Neural cell (in vitro differentiated cells): ENCODE data around the gene HDC. TPM values are rescaled to one million over a fixed set of nuclear protein-coding genes. Genes with fewer than 3 reads are reported as not detected.

Source experiments
- H2AFZ ChIP-seq: fragments of 200-600, 300-800 bp; sonication (generic), shearing (Covaris generic); 2 replicates; pipeline ENCODE4 v1.6.0; 2014; ENCODE audit warnings: low read depth, mild to moderate bottlenecking, antibody characterized with exemption, low read length, moderate library complexity
- H3F3A ChIP-seq: fragments of 200-600 bp; shearing (Covaris generic); 2 replicates; pipeline ENCODE4 v1.6.1; 2016; ENCODE audit warnings: mild to moderate bottlenecking, moderate library complexity, mixed read lengths, antibody characterized with exemption, low read length; ENCODE audit not compliant: insufficient read depth, poor library complexity, severe bottlenecking
- H3K27ac ChIP-seq: fragments of 200-600, 300-800 bp; sonication (generic), shearing (Covaris generic); 2 replicates; pipeline ENCODE4 v1.5.1; 2014; ENCODE audit warnings: mild to moderate bottlenecking, low read length, moderate library complexity
- H3K27me3 ChIP-seq: fragments of 300-800, 200-600 bp; sonication (generic), shearing (Covaris generic); 2 replicates; pipeline ENCODE4 v1.6.0; 2014; ENCODE audit warnings: mild to moderate bottlenecking, low read depth, low read length, moderate library complexity; ENCODE audit not compliant: insufficient read depth
- H3K36me3 ChIP-seq: fragments of 300-800, 200-600 bp; sonication (generic), shearing (Covaris generic); 2 replicates; pipeline ENCODE4 v1.5.1; 2014; ENCODE audit warnings: mild to moderate bottlenecking, antibody characterized with exemption, low read length, moderate library complexity; ENCODE audit not compliant: insufficient read depth
- H3K4me2 ChIP-seq: fragments of 300-800, 200-600 bp; sonication (generic), shearing (Covaris generic); 2 replicates; pipeline ENCODE4 v1.6.0; 2014; ENCODE audit warnings: mild to moderate bottlenecking, low read length
- H3K4me3 ChIP-seq: fragments of 300-800, 200-600 bp; sonication (generic), shearing (Covaris generic); 2 replicates; pipeline ENCODE4 v1.5.1; 2014; ENCODE audit warnings: mild to moderate bottlenecking, low read length, moderate library complexity
- H3K79me2 ChIP-seq: fragments of 200-600 bp; shearing (Covaris generic); replicated peaks from 2 replicates; pipeline ENCODE4 v1.6.0; 2014; ENCODE audit warnings: mild to moderate bottlenecking, low read length, moderate library complexity; ENCODE audit not compliant: insufficient read depth
- H3K9ac ChIP-seq: fragments of 300-800, 200-600 bp; sonication (generic), shearing (Covaris generic); 2 replicates; pipeline ENCODE4 v1.6.1; 2016; ENCODE audit warnings: mild to moderate bottlenecking, low read length, mixed read lengths
- H3K9me2 ChIP-seq: fragments of 200-600 bp; shearing (Covaris generic); 2 replicates; pipeline ENCODE4 v1.6.1; 2016; ENCODE audit warnings: mild to moderate bottlenecking, low read length, mixed read lengths; ENCODE audit not compliant: insufficient read depth
- H3K9me3 ChIP-seq: fragments of 200-600, 300-800 bp; sonication (generic), shearing (Covaris generic); 2 replicates; pipeline ENCODE4 v1.6.1; 2016; ENCODE audit warnings: mild to moderate bottlenecking, mixed run types, low read length, moderate library complexity, mixed read lengths
- H4K20me1 ChIP-seq: fragments of 200-600 bp; shearing (Covaris generic); 2 replicates; pipeline ENCODE4 v1.6.1; 2016; ENCODE audit warnings: mild to moderate bottlenecking, mixed run types; ENCODE audit not compliant: insufficient read depth
- EP300 ChIP-seq: fragments of 450-650 bp; conservative IDR thresholded peaks from 2 replicates; pipeline ENCODE4 v1.6.1; 2014; ENCODE audit warnings: antibody characterized with exemption, mild to moderate bottlenecking, moderate library complexity; ENCODE audit not compliant: poor library complexity, severe bottlenecking
- MXI1 ChIP-seq: fragments of 450-650 bp; conservative IDR thresholded peaks from 2 replicates; pipeline ENCODE4 v1.6.1; 2014; ENCODE audit warnings: antibody characterized with exemption, mild to moderate bottlenecking; ENCODE audit not compliant: poor library complexity, severe bottlenecking
- POLR2AphosphoS5 ChIP-seq: IDR thresholded peaks from 2 replicates; pipeline ENCODE4 v1.6.1; 2012
- RAD21 ChIP-seq: fragments of 450-650 bp; conservative IDR thresholded peaks from 2 replicates; pipeline ENCODE4 v1.6.1; 2014; ENCODE audit warnings: antibody characterized with exemption, mild to moderate bottlenecking, moderate library complexity
- SMC3 ChIP-seq: fragments of 450-650 bp; conservative IDR thresholded peaks from 2 replicates; pipeline ENCODE4 v1.6.1; 2014; ENCODE audit warnings: antibody characterized with exemption, mild to moderate bottlenecking, moderate library complexity; ENCODE audit not compliant: poor library complexity
- polyA plus RNA-seq: library from polyadenylated mRNA; depleted of rRNA; stranded (reverse); fragments of >200 nt; gene quantifications from 2 replicates; pipeline ENCODE4 v1.2.3, GENCODE V29; 2014
- TF ChIP-seq, protein P1 (sequence below): IDR thresholded peaks from 2 replicates; pipeline ENCODE4 v1.6.1; 2012; ENCODE audit warnings: borderline replicate concordance
- TF ChIP-seq, protein P2 (sequence below): fragments of 450-650 bp; IDR thresholded peaks from 2 replicates; pipeline ENCODE4 v1.5.1; 2014; ENCODE audit warnings: antibody characterized with exemption, mild to moderate bottlenecking, moderate library complexity; ENCODE audit not compliant: poor library complexity, severe bottlenecking

HDC gene
- polyA plus RNA-seq, 1 donor from 2014 or later: 4.5 TPM

DNA sequence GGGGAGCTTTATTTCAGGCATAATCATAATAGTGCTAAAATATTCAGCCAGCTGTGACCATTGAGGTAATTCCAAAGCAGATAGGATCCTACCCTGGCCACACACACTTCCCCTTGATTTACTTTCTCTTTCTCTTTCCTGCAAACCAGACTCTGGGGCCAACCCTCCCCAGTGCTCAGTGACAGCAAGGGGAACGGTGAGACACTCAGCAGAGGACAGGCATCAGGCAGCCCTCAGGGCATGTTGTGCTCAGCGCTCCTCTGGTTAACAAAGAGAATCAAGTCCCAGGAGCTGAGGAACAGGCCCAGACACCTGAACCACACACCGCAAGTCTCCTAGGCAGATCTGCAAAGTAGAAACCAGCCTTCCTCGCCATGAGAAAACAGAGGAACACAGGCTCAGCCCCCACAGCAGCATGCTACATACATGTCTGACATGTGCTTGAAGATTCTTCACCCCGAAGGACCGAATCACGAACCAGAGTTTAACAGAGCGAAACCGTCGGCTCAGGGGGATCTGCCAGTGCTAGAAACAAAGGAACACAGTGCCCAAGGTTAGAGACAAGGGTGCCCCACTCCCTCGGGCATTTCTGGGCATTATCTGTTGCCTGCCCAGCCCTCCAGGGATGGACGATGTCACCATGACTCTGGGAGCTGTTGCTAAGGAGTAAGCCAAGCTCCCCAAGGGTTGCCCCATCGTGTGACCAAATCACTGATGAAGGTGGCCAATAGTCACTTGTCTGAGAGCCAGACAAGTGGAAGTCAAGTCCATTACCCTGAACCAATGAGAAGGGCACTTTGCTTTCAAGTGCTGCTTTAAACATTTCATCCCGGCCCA is 17.5 kb downstream of the HDC start:
- Histone ChIP-seq H3F3A (no peaks in the 10 kb centered on the region), H3K79me2 (no peaks in the 10 kb centered on the region), H3K4me2 (no peak overlapping the region), H3K36me3 (no peaks in the 10 kb centered on the region), H3K9me3 (no peaks in the 10 kb centered on the region), H3K27me3 (no peaks in the 10 kb centered on the region), H3K9me2 (no peaks in the 10 kb centered on the region), H2AFZ (no peak overlapping the region), H4K20me1 (no peaks in the 10 kb centered on the region), H3K9ac (no peak overlapping the region), H3K27ac (no peak overlapping the region), H3K4me3 (no peak overlapping the region)
- TF ChIP-seq, protein P1, sequence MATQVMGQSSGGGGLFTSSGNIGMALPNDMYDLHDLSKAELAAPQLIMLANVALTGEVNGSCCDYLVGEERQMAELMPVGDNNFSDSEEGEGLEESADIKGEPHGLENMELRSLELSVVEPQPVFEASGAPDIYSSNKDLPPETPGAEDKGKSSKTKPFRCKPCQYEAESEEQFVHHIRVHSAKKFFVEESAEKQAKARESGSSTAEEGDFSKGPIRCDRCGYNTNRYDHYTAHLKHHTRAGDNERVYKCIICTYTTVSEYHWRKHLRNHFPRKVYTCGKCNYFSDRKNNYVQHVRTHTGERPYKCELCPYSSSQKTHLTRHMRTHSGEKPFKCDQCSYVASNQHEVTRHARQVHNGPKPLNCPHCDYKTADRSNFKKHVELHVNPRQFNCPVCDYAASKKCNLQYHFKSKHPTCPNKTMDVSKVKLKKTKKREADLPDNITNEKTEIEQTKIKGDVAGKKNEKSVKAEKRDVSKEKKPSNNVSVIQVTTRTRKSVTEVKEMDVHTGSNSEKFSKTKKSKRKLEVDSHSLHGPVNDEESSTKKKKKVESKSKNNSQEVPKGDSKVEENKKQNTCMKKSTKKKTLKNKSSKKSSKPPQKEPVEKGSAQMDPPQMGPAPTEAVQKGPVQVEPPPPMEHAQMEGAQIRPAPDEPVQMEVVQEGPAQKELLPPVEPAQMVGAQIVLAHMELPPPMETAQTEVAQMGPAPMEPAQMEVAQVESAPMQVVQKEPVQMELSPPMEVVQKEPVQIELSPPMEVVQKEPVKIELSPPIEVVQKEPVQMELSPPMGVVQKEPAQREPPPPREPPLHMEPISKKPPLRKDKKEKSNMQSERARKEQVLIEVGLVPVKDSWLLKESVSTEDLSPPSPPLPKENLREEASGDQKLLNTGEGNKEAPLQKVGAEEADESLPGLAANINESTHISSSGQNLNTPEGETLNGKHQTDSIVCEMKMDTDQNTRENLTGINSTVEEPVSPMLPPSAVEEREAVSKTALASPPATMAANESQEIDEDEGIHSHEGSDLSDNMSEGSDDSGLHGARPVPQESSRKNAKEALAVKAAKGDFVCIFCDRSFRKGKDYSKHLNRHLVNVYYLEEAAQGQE: no peak
- TF ChIP-seq SMC3: no peak

DNA sequence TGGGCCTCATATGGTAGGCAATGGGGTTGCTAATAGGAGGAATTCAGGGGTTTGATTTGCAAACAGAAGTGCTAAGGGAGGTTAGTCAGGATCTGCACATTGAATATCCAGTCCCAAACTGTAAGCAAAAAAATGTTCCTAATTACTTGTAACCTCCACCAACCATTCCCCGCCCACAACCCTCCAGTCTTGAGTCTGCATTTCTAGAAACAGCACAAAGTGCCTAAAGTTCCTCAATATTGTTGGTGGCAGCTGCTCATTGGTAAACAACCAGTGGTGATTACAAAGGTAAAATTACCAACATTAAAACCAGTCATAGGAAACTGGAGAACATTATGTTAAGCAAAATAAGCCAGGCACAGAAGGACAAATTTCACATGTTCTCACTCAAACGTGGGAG is 18.9 kb downstream of the HDC start:
- H3K9me3 ChIP-seq: no peaks in the 10 kb centered on the region
- H3K9me2 ChIP-seq: no peaks in the 10 kb centered on the region
- no peaks in the 10 kb centered on the region for H3K36me3 ChIP-seq
- H3K9ac ChIP-seq: no peak overlapping the region
- H3K27me3 ChIP-seq: no peaks in the 10 kb centered on the region
- H3K4me2 ChIP-seq: no peak overlapping the region
- H3K79me2 ChIP-seq: no peaks in the 10 kb centered on the region
- no peak overlapping the region for H2AFZ ChIP-seq
- H3K27ac ChIP-seq: no peak overlapping the region
- no peak overlapping the region for H3K4me3 ChIP-seq
- no peaks in the 10 kb centered on the region for H4K20me1 ChIP-seq
- no peak for TF ChIP-seq MXI1
- H3F3A ChIP-seq: no peaks in the 10 kb centered on the region

DNA sequence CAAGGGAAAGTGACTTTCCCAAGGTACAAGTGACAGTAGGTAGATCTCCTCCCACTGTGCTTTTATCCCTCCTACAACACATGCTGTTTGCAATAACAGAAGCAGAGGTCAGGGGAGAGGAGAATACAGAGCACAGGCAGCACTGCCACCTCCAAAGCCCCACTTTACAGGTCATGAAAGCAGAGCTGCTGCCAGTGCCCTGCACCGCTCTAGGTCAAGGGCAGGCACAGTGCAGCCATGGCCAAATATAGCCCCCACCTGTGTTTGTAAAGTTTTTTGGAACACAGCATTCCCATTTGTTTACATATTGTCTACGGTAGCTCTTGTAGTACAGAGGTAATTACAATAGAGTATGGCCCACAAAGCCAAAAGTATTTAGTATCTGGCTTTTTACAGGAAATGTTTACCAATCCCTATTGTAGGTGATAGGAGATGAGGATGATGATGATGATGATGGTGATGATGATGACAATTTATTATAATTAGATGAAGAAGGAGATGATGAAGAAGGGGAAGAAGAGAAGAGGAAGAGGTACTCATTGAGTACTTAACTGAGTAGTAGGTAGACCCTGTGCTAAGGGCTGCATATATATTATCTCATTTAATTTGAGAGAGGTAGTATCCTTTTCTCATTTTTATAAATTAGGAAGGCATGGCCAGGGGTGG is 20.4 kb downstream of the HDC start:
- Histone ChIP-seq H3K36me3 (no peaks in the 10 kb centered on the region), H4K20me1 (no peaks in the 10 kb centered on the region), H3K9me3 (no peaks in the 10 kb centered on the region), H3K4me2 (no peak overlapping the region), H2AFZ (no peak overlapping the region), H3K9me2 (no peaks in the 10 kb centered on the region), H3K27ac (no peak overlapping the region), H3K4me3 (no peak overlapping the region), H3K9ac (no peak overlapping the region), H3K27me3 (no peaks in the 10 kb centered on the region), H3K79me2 (no peaks in the 10 kb centered on the region), H3F3A (no peaks in the 10 kb centered on the region)
- TF ChIP-seq, protein P2, sequence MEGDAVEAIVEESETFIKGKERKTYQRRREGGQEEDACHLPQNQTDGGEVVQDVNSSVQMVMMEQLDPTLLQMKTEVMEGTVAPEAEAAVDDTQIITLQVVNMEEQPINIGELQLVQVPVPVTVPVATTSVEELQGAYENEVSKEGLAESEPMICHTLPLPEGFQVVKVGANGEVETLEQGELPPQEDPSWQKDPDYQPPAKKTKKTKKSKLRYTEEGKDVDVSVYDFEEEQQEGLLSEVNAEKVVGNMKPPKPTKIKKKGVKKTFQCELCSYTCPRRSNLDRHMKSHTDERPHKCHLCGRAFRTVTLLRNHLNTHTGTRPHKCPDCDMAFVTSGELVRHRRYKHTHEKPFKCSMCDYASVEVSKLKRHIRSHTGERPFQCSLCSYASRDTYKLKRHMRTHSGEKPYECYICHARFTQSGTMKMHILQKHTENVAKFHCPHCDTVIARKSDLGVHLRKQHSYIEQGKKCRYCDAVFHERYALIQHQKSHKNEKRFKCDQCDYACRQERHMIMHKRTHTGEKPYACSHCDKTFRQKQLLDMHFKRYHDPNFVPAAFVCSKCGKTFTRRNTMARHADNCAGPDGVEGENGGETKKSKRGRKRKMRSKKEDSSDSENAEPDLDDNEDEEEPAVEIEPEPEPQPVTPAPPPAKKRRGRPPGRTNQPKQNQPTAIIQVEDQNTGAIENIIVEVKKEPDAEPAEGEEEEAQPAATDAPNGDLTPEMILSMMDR: no peak
- TF ChIP-seq POLR2AphosphoS5 (no peak), RAD21 (no peak), MXI1 (no peak), SMC3 (no peak), EP300 (no peak)
- TF ChIP-seq, protein P1: no peak
